AG04450 (cell line): ENCODE results near the gene FFAR1. TPM values are rescaled to one million over a fixed set of nuclear protein-coding genes. Genes with fewer than 3 reads are reported as not detected.

ENCODE experiments used
- CTCF ChIA-PET: fragments of 300-600, 350-600 bp; formaldehyde crosslinking; extraction: SDS; loops from one replicate; lab custom pipeline; 2022; ENCODE audit warnings: antibody characterized with exemption, inconsistent platforms; lab: Charles Lee
- POLR2A ChIA-PET: fragments of 350-600 bp; formaldehyde crosslinking; extraction: SDS; loops from one replicate; lab custom pipeline; 2021; ENCODE audit warnings: antibody characterized with exemption, inconsistent platforms; lab: Yijun Ruan, JAX
- DNase-seq: peaks from one replicate; pipeline ENCODE4 v3.0.0-alpha.2; 2011; ENCODE audit warnings: low read depth, low spot score
- H3K27ac ChIP-seq: one replicate; pipeline ENCODE4 v1.5.1; 2012; ENCODE audit warnings: low read depth, low read length, control low read depth
- H3K27me3 ChIP-seq: one replicate; pipeline ENCODE4 v1.6.0; 2012; ENCODE audit warnings: low read length; ENCODE audit not compliant: control insufficient read depth, insufficient read depth
- H3K4me3 ChIP-seq: 2 replicates; pipeline ENCODE4 v1.5.1; 2011; ENCODE audit warnings: mild to moderate bottlenecking, low read depth, low read length, control low read depth
- H3K9me3 ChIP-seq: 2 replicates; pipeline ENCODE4 v1.5.1; 2012; ENCODE audit warnings: low read length; ENCODE audit not compliant: control insufficient read depth, insufficient read depth
- CTCF ChIP-seq: IDR thresholded peaks from 2 replicates; pipeline ENCODE4 v1.5.1; 2011; ENCODE audit warnings: low read depth, low read length, control low read depth, inconsistent platforms
- polyA plus RNA-seq: library from polyadenylated mRNA; depleted of rRNA; stranded (reverse); fragments of >200 nt; gene quantifications from 2 replicates; pipeline ENCODE4 v1.2.3, GENCODE V29; 2011

The FFAR1 gene
- polyA plus RNA-seq, 1 experiment = not detected

GRCh38 chr19:35341565-35342225 lies 6.0 kb upstream of the FFAR1 start:
- ChIA-PET POLR2A (no interaction called here), CTCF (no interaction called here)
- Histone ChIP-seq H3K4me3 (no peak overlapping the region), H3K27ac (no peak overlapping the region), H3K27me3 (no peaks in the 10 kb centered on the region), H3K9me3 (no peaks in the 10 kb centered on the region)
- no peak for DNase-seq
- no peak for TF ChIP-seq CTCF

DNA sequence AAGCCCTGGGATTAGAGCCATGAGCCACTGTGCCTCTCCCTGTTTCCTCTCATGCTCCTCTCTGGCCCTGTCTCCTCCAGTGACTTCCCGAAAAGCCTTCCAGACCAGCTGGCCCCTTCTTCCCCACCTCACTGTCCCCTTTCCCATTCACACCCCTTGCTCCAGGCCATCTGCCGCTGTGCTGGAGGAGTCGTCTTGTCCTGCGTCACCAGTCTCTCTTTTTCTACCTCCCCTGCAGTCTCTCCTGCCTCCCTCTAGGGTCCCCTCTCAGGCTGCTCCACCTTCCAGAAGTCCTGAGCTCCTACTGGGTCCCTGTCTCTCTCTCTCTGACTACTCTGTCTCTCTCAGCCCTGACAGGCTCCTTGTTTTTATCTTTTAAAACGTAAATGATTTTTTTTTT lies 5.3 kb upstream of the FFAR1 start:
- H3K9me3 ChIP-seq = no peaks in the 10 kb centered on the region
- no peak for TF ChIP-seq CTCF
- ChIA-PET POLR2A (no interaction called here), CTCF (no interaction called here)
- no peak overlapping the region for H3K4me3 ChIP-seq
- no peak overlapping the region for H3K27ac ChIP-seq
- DNase-seq = no peak
- no peaks in the 10 kb centered on the region for H3K27me3 ChIP-seq

DNA sequence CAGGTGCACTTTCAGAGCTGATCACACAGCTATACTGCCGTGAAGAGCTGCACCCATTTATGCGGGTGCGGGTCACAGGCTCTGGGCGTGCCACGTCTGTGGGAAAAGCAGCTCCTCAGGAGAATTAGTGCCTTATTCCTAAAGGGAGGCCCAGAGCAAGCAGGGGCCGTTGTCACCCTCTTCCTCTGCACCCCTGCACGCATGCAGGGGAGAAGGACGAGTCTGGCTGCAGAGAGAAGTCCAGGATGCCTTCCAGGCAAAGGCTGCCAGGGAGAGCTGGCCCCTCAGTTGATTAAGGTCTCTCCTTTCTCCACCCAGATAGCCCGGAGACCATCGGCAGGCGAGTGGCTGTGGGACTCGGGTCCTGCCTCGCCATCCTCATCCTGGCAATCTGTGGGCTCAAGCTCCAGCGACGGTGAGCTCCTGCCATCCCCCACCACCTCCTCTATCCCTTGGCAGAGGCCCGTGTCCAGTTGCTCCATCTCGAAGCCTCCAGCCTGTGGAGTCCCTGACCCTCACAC lies 3.1 kb upstream of the FFAR1 start:
- H3K27me3 ChIP-seq = peaks cover 6% of the 10 kb centered on the region
- H3K9me3 ChIP-seq = no peaks in the 10 kb centered on the region
- TF ChIP-seq CTCF = no peak
- ChIA-PET CTCF (no interaction called here), POLR2A (interaction anchor here (0.5 kb wide), 1 partner anchor 104 kb away, joined by 5 read pairs; no protein-coding TSS in a partner anchor)
- H3K4me3 ChIP-seq = no peak overlapping the region
- no peak overlapping the region for H3K27ac ChIP-seq
- DNase-seq = no peak

DNA sequence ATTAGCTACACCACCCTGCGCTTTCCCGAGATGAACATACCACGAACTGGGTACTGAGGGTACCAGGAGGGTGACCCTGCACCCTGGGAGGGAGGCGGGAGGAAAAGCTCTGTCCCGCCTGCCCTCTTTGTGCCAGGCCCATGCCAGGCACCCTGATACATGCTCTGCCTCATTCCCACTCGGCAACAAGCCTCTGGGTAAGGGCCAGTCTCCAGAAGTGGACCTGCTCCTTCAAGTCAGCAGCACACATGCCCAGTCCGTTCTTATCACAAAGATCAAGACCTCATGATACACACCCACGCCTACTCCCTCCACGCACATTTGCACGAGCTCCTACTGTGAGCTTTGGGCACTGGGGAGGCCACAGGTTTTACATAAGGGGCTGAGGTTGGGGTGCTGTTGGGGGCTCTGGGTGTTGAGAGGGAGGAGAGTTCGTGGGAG lies 2.0 kb upstream of the FFAR1 start:
- no peaks in the 10 kb centered on the region for H3K9me3 ChIP-seq
- POLR2A ChIA-PET = no interaction called here
- H3K27ac ChIP-seq = no peak overlapping the region
- no peak for TF ChIP-seq CTCF
- no peak overlapping the region for H3K4me3 ChIP-seq
- peaks cover 6% of the 10 kb centered on the region for H3K27me3 ChIP-seq
- no peak for DNase-seq
- CTCF ChIA-PET = no interaction called here

GRCh38 chr19:35346193-35347052 lies 1.3 kb upstream of the FFAR1 start:
- no peak for DNase-seq
- Histone ChIP-seq H3K9me3 (no peaks in the 10 kb centered on the region), H3K4me3 (no peak overlapping the region), H3K27ac (no peak overlapping the region), H3K27me3 (peaks cover 6% of the 10 kb centered on the region)
- ChIA-PET POLR2A (no interaction called here), CTCF (no interaction called here)
- TF ChIP-seq CTCF = no peak
